GM12872 (cell line): ENCODE data around the gene ST6GALNAC5.

ENCODE experiments used
- TF ChIP-seq, protein P1 (sequence below): IDR thresholded peaks from 3 replicates; pipeline ENCODE4 v1.5.1; 2011; ENCODE audit warnings: low read depth, mild to moderate bottlenecking, low read length, moderate library complexity; ENCODE audit not compliant: insufficient read depth

The ST6GALNAC5 gene

DNA sequence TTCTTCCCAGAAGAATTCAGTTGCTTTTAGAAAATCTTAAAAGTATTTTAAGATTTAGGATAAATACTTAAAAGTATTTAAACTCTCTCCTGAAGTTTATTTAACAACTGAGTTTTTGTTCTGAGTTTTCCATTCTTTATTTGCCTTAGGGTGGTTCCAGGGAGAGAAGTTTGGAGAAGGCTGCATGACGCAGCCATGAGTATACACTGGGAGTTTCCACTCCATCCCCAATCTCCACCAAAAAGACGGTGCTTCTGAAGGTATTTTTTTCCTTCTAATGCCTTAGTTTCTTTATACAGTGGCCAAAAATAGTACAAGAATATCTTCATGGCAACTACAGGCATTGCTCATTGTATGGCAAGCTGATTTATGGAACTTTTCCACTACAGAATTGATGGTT lies 122.7 kb downstream of the ST6GALNAC5 start:
- TF ChIP-seq, protein P1, sequence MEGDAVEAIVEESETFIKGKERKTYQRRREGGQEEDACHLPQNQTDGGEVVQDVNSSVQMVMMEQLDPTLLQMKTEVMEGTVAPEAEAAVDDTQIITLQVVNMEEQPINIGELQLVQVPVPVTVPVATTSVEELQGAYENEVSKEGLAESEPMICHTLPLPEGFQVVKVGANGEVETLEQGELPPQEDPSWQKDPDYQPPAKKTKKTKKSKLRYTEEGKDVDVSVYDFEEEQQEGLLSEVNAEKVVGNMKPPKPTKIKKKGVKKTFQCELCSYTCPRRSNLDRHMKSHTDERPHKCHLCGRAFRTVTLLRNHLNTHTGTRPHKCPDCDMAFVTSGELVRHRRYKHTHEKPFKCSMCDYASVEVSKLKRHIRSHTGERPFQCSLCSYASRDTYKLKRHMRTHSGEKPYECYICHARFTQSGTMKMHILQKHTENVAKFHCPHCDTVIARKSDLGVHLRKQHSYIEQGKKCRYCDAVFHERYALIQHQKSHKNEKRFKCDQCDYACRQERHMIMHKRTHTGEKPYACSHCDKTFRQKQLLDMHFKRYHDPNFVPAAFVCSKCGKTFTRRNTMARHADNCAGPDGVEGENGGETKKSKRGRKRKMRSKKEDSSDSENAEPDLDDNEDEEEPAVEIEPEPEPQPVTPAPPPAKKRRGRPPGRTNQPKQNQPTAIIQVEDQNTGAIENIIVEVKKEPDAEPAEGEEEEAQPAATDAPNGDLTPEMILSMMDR, result no peak

DNA sequence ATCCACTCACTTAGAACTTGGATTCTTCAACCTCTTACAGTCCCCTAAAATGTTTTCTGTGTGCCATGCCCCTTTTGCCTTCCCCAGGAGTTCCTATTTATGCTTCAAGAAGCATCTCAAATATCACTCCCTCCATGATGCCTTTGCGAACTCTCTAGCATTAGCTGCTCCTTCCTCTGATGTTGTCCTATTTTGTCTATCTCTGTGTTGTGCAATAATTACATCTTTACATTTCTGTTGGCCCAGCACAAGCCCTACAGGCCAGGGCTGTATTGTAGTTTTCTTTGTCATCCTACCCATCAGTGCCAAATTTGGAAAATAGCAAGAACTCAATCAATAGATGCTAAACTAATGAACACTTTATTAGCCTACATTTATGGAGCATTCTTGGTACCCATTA lies 125.8 kb downstream of the ST6GALNAC5 start:
- TF ChIP-seq, protein P1, result no peak

DNA sequence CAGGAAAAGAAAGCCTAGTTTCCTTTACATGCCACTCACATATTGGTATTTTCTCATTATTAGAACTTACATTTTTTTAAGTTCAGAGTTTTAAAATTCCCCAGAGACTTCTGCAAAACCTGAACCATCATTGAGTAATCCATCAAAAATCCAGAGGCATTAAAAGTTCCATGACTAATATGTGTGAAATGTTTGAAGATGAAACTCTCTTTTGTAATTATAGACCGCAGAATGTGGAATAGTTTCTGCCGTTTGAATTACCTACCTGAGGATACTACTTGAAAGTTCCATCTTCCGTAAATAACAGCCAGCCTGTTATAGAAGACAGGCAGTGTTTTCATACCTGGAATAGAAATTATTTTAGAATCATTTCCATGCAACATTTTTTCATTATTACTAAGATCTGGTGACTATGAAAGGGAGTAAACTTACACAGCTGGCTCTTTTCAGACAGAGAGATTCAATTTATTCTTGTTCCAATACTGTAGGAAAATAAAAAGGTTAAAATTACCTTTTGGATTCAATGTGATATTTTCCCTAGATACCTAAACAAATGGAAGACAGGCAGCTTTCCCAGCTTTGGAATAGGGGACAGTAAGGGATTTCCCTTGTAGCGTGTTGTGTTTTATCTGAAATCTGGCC lies 131.4 kb downstream of the ST6GALNAC5 start:
- TF ChIP-seq, protein P1, result no peak

DNA sequence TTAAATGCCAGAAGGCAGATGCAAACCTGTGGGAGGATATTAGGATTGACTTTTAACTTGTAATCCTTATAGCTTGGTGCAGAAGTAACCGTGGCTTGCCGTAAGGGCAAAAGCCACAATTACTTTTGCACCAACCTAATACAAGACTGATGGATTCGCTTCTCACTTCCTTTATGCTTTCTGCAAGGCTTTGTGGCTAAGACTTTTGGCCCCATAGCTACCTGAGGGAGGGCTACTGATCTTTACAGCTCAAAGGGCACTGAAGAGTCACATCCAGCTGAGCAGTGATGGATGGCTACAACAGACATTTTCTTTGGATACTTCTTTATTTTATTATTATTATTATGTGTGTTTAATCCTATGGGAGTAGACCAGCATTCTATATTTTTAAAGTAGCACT lies 140.4 kb downstream of the ST6GALNAC5 start:
- TF ChIP-seq, protein P1, result no peak

DNA sequence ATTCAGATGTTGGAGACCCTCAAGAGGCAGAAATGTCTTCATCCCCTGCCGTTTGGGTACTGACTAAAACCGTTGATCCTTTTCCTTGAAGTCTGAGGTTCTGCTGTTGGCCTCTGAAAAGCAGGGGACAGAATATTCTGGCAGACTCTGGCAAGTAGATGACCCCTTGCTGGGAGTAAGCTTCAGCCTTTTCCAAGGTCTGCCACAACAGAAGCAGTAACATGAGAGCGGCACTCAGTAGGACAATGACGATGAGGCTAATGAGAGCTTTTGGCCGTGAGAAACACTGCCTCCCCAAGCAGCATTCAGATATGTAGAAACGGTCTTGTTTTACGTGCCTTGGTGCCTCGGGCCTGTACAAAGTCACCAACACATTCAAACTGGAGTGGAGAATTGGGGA lies 143.7 kb downstream of the ST6GALNAC5 start:
- TF ChIP-seq, protein P1, result no peak

DNA sequence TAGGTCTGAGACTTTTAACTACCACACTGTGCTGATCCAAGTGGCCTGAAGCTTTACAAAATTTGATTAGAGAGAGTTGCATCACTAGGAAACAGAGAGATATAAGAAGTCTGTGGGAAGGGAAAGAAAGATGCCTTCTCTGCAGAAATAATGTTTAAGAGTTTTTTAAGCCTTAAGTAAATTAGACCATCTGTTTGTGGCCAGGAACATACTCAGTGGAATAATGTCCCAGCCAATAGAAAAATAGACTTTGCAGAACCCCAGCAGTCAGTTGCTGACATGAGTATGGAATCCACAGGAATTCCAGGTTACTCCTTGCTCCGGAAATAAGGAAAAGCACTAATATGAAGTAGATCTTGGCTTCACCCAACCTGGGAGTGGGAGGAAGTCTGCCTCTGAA lies 144.8 kb downstream of the ST6GALNAC5 start:
- TF ChIP-seq, protein P1, result no peak

DNA sequence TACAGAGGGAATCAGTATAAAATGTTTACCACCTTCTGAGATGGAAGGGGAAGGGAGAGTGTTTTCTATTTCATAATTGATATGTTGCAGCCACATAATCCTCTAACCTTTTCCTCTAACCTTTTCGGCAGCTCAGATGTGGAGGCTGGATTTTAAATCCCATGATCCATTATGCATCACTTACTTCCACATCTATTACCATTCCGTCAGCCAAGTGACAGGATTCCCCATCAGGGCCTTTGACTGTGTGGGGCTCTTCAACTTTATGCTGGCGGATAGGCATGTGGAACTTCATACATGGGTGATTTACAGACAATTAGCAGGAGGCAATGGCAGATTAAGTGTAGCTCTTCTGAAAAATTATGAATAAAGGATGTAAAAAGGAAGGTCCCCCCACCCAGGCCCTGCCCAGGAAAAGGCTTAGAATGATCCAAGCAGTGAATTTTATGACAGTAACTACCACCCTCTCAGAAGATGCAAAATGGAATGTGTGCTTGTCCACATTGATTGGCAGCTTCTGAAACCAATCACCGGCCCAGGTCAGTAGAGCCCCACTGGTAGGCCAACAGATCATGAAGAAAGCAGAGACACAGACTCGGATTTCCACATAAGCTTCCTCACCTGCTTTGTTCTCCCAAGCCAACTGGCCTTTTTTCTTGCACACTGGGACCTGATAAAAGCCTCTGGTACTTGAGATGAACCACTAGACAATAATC lies 147.0 kb downstream of the ST6GALNAC5 start:
- TF ChIP-seq, protein P1, result no peak
